ENCODE data around the gene MGRN1. TPM values are rescaled to one million over a fixed set of nuclear protein-coding genes. Genes with fewer than 3 reads are reported as not detected.

MGRN1 gene
- total and polyA plus RNA-seq, 8 donors: 17.2 to 43.8 (median 30.8) TPM

DNA sequence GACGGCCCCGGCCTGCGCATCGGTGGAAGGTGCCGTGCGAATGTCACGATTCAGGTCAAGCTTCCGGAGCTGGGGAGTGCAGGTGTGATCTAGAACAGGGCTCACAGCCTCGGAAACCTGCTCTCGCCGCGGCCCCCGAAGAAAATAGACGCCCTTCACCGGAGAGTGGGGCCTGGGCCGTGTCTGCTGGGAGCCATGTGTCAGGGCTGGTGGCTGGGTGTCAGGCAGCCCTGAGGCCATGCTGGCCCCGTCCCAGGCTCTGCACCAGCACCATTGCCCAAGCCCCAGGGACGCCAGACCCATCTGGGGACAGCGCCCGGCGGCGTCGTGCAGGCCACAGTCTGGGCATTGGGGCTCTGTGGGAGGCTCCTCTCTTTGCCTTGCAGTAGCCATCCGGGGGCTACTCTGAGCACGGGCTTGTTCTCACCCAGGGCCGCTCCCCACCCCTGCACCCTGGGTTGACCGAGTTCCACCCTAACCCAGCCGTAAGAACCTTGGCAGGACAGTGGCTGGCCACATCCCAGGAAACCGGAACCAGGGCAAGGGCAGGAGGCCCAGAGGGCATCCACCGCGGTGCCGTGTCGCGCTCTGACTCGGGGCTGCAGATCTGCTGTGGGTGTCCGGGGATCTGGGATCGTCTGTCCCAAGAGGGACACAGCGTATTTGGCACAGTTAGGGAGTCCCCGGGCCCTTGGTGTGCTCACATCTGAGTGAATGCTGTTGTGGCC lies 63.5 kb downstream of the MGRN1 start:
- H3K4me3 ChIP-seq: no peak overlapping the region
- no peaks in the 10 kb centered on the region for H3K9me3 ChIP-seq
- no peak overlapping the region for H3K27ac ChIP-seq
- DNase-seq (peak in 2 of 6 donors; percentile 33 to 53), ATAC-seq (no peak), FAIRE-seq (no peak)
- H3K36me3 ChIP-seq: peaks cover 0 to 14% (median 10%) of the 10 kb centered on the region in 3 donors
- 92% methylated on average over 37 to 39 of the region's 39 CpGs for WGBS, 2 donors
- TF ChIP-seq CTCF (IDR thresholded peaks at IDR 0.05): no peak
- peaks cover 0 to 7% (median 0%) of the 10 kb centered on the region in 3 donors for H3K4me1 ChIP-seq
- intact Hi-C loops (cut with DNase I): no loop called here
- no peaks in the 10 kb centered on the region for H3K27me3 ChIP-seq

DNA sequence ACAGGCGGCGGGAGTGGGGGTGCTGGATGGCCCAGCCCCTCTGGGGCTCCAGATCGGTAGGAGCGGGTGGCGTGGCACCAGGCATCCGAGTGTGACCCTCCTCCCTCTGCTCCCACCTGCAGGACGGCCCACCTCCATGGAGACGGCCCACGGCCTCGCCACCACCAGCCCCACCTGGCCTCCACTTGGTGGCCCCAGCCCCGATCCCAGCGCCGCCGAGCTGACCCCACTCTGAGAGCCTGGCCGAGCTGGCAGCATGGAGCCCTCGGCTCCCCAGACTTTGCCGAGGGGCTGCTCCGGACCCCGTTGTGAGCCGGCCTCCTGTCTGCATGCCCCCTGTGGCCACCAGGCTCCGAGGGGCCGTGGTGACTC lies 64.0 kb downstream of the MGRN1 start:
- Histone ChIP-seq H3K9me3 (no peaks in the 10 kb centered on the region), H3K27ac (no peak overlapping the region), H3K4me3 (no peak overlapping the region), H3K27me3 (no peaks in the 10 kb centered on the region), H3K4me1 (peaks cover 0 to 7% (median 0%) of the 10 kb centered on the region in 3 donors), H3K36me3 (peaks cover 0 to 10% (median 9%) of the 10 kb centered on the region in 3 donors)
- no peak for FAIRE-seq
- no peak for TF ChIP-seq CTCF (IDR thresholded peaks at IDR 0.05)
- intact Hi-C loops (cut with DNase I): no loop called here
- ATAC-seq: no peak
- 93 to 97% methylated on average over 21 to 22 of the region's 22 CpGs for WGBS, 2 donors
- DNase-seq: peak in 2 of 6 donors; percentile 57 to 72

- no peaks in the 10 kb centered on the region for H3K9me3 ChIP-seq
- ATAC-seq (no peak), DNase-seq (peak in 2 of 6 donors; percentile 27 to 63), FAIRE-seq (no peak)
- WGBS, 2 donors: 89 to 91% methylated on average over 20 to 21 of the region's 21 CpGs
- H3K4me3 ChIP-seq: no peak overlapping the region
- peaks cover 0 to 7% (median 0%) of the 10 kb centered on the region in 3 donors for H3K4me1 ChIP-seq
- no peak for TF ChIP-seq CTCF (IDR thresholded peaks at IDR 0.05)
- no peaks in the 10 kb centered on the region for H3K27me3 ChIP-seq
- intact Hi-C loops (cut with DNase I): no loop called here
- peaks cover 0 to 6% (median 4%) of the 10 kb centered on the region in 3 donors for H3K36me3 ChIP-seq
- H3K27ac ChIP-seq: no peak overlapping the region
Measured at GRCh38 chr16:4689091-4689671, 64.6 kb downstream of the MGRN1 start.

DNA sequence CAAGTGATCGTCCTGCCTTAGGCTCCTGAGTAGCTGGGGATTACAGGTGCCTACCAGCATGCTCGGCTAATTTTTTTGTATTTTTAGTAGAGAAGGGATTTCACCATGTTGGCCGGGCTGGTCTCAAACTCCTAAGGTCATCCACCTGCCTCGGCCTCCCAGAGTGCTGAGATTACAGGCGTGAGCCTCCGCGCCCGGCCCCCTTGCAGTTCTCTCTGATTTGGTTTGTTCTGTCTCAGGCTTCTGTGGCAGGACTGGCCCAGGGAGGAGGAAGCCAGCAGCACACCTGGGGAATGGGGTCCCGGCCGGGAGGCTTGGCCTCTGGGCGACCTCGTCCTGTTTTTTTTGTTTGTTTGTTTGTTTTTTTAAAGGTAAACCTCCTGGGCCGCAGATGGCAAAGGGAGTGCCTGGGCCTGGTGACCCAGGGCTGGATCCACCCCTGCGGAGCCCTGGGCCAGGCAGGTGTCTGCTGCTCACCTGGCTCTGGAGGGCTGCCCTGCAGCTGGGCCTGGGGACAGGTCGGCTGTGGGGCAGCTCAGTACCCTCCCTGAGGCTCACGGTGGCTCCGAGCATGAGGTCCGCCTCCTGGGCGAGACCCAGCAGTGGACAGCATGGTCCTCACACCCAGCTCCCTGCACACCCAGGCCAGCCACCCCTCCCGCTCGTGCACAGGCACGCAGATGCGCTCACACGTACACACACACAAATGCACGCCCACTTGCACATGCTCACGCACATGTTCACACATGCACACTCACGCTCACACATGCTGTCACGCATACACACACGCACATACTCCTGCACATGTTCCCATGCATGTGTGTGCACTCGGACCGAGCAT lies 65.5 kb downstream of the MGRN1 start:
- intact Hi-C loops (cut with DNase I): no loop called here
- no peak for TF ChIP-seq CTCF (IDR thresholded peaks at IDR 0.05)
- H3K4me3 ChIP-seq: no peak overlapping the region
- FAIRE-seq: no peak
- H3K4me1 ChIP-seq: peaks cover 0 to 7% (median 0%) of the 10 kb centered on the region in 3 donors
- no peaks in the 10 kb centered on the region for H3K27me3 ChIP-seq
- no peak overlapping the region for H3K27ac ChIP-seq
- ATAC-seq: no peak
- peaks cover 0 to 4% (median 0%) of the 10 kb centered on the region in 3 donors for H3K36me3 ChIP-seq
- peak in 4 of 6 donors; percentile 18 to 75 (median 44) for DNase-seq
- no peaks in the 10 kb centered on the region for H3K9me3 ChIP-seq
- WGBS, 2 donors: 88% methylated on average over 31 of the region's 31 CpGs

Data from pancreas (tissue), 10 donors.